ENCODE data around the gene SETD1B.
"Not testable (repeated sequence)": the region's sequence is repeated elsewhere in the genome, so short reads cannot be mapped to it uniquely, and the experiment has no call there.

GRCh38 chr12:121852392-121852791, 48.6 kb downstream of the SETD1B start:
- TF ChIP-seq, protein P1, sequence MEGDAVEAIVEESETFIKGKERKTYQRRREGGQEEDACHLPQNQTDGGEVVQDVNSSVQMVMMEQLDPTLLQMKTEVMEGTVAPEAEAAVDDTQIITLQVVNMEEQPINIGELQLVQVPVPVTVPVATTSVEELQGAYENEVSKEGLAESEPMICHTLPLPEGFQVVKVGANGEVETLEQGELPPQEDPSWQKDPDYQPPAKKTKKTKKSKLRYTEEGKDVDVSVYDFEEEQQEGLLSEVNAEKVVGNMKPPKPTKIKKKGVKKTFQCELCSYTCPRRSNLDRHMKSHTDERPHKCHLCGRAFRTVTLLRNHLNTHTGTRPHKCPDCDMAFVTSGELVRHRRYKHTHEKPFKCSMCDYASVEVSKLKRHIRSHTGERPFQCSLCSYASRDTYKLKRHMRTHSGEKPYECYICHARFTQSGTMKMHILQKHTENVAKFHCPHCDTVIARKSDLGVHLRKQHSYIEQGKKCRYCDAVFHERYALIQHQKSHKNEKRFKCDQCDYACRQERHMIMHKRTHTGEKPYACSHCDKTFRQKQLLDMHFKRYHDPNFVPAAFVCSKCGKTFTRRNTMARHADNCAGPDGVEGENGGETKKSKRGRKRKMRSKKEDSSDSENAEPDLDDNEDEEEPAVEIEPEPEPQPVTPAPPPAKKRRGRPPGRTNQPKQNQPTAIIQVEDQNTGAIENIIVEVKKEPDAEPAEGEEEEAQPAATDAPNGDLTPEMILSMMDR (IDR thresholded peaks at IDR 0.05; ENCODE audit: extremely low read depth in 1 of 2, insufficient read depth in 1 of 2, low read depth in 1 of 2, low read length in 2 of 2): not testable (repeated sequence)
- not testable (repeated sequence) for TF ChIP-seq POLR2A (IDR thresholded peaks at IDR 0.05; ENCODE audit: low read depth, low read length); MAX (IDR thresholded peaks at IDR 0.05; ENCODE audit: insufficient read depth, insufficient read length); POLR2AphosphoS5 (IDR thresholded peaks at IDR 0.05; ENCODE audit: insufficient read depth, low read depth, low read length); FOS (IDR thresholded peaks at IDR 0.05; ENCODE audit: borderline replicate concordance, insufficient read depth, low read length); JUN (IDR thresholded peaks at IDR 0.05; ENCODE audit: borderline replicate concordance, insufficient read depth, insufficient read length, low read depth)

Measured in endothelial cell of umbilical vein (primary cell).